GM20000 (cell line): ENCODE data around the gene STX1B.

Source experiments
- DNase-seq: peaks from one replicate; pipeline ENCODE4 v3.0.0; 2012; ENCODE audit warnings: low spot score
- TF ChIP-seq, protein P1 (sequence below): IDR thresholded peaks from 2 replicates; pipeline ENCODE4 v1.5.1; 2012; ENCODE audit warnings: mild to moderate bottlenecking, control low read depth; ENCODE audit errors: extremely low read depth, missing control alignments

Gene STX1B

DNA sequence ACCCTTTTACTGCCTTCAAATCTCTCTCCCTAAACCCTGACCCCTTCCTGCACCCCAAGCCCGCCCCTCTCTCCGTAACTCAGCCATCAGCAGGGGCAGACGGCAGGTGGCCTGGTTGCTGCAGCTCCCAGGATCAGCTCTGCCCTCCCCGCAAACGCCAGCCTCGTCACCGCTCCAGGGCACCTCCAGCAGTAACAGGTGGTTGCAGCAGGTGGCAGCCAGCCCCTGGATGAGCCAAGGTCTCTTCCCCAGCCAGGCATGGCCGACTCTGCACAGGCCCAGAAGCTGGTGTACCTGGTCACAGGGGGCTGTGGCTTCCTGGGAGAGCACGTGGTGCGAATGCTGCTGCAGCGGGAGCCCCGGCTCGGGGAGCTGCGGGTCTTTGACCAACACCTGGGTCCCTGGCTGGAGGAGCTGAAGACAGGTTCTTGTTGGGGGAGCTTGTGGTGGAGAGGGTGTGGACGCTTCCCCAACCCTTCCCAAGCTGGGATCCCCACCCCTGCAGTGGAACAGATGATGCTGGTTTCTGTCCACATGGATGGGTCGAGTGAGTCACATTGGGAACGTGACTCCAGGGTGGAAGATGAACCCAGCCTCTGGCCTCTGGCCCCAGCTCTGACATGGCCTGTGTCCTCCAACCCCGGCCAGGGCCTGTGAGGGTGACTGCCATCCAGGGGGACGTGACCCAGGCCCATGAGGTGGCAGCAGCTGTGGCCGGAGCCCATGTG, 24.9 kb downstream of the STX1B start:
- DNase-seq, result no peak
- TF ChIP-seq, protein P1, sequence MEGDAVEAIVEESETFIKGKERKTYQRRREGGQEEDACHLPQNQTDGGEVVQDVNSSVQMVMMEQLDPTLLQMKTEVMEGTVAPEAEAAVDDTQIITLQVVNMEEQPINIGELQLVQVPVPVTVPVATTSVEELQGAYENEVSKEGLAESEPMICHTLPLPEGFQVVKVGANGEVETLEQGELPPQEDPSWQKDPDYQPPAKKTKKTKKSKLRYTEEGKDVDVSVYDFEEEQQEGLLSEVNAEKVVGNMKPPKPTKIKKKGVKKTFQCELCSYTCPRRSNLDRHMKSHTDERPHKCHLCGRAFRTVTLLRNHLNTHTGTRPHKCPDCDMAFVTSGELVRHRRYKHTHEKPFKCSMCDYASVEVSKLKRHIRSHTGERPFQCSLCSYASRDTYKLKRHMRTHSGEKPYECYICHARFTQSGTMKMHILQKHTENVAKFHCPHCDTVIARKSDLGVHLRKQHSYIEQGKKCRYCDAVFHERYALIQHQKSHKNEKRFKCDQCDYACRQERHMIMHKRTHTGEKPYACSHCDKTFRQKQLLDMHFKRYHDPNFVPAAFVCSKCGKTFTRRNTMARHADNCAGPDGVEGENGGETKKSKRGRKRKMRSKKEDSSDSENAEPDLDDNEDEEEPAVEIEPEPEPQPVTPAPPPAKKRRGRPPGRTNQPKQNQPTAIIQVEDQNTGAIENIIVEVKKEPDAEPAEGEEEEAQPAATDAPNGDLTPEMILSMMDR, result no peak

DNA sequence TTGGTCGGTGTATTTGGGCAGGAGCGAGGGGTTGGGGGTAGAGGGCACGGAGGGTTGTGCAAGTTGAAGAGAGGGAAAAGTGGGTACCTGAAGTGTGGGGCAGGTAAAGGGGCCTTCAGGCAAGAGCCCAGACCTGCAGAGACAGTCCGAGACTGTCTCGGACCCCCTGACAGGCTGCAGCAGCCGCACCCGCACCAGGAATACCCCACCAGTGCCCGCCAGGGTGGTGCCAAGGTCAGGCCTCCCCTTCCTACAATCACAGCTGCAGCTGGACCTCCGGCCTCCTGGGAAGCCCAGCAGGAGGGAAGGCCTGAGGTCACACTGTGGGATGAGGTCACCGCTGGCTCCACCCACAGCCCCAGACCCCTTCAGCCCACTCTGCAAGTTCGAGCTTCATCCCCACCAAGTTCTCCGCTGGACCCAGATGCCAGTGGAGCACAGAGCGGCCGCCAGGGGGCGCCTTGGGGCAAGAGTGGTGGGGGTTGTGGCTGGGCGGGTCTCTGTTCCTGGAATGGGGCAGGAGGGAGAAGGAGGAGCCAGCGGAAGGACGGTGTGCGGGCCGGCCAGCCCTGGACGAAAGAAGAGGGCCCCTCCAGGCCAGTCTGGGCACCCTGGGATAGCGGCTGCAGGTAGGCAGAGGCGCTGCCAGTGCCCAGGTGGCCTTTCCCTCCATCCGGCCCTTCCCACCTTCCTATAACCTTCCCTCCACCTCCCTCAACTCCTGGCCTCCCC, 25.6 kb downstream of the STX1B start, which contains the start of gene HSD3B7:
TSS of gene HSD3B7 (plus strand) at position 539 of the 732 bp plus-strand sequence. CDS start 452 bp downstream, outside the sequence.
- TF ChIP-seq, protein P1, result peak; percentile 83
- DNase-seq, result peak; percentile 93

DNA sequence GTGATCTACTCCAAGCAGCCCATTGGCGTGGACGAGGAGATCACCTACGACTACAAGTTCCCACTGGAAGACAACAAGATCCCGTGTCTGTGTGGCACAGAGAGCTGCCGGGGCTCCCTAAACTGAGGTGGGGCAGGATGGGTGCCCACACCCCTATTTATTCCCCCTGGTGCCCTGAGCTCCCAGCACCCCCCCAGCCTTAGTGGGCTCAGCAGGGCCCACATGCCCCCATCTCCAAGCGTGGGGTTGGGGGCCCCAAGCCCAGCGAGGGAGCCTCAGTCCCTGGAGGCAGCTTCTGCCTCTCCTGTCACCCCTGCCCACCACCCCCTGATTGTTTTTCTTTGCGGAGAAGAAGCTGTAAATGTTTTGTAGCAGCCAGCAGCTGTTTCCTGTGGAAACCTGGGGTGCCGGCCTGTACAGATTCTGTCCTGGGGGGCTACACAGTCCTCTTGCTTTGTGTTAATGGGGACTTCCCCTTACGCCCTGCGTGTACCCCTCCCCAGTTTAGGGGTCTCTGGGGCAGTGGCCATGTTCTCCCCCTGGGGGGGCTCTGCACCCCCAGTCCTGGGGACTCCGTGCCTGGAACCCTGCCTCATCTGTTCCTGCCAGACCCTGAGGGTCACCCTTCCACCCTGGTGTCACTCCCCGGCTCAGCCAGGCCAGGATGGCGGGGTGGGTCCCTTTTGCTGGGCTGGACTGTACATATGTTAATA, 26.4 kb downstream of the STX1B start:
- TF ChIP-seq, protein P1, result no peak
- no peak for DNase-seq

DNA sequence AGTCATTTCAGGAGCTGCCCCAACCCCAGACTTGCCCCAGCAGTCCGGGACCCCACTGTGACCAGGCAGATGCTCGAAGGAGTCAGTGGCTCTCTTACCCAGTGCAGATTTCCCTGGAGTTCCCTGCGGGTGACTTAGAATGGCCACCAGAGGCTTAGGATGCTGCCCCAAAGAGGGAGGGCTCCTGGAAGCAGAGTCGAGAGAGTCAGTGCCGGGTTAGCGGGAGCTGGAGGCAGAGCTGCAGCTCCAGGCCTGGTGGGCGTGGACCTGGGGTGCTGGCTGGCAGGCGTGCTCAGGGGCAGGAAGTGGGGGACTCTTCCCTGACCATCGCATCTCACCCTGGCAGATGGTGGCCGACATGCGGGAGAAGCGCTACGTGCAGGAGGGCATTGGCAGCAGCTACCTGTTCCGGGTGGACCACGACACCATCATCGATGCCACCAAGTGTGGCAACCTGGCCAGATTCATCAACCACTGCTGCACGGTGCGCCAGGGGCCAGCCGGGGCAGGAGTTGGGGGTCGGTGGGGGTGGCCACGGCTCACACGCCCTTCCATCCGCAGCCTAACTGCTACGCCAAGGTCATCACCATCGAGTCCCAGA, 27.0 kb downstream of the STX1B start:
- no peak for DNase-seq
- TF ChIP-seq, protein P1, result no peak

DNA sequence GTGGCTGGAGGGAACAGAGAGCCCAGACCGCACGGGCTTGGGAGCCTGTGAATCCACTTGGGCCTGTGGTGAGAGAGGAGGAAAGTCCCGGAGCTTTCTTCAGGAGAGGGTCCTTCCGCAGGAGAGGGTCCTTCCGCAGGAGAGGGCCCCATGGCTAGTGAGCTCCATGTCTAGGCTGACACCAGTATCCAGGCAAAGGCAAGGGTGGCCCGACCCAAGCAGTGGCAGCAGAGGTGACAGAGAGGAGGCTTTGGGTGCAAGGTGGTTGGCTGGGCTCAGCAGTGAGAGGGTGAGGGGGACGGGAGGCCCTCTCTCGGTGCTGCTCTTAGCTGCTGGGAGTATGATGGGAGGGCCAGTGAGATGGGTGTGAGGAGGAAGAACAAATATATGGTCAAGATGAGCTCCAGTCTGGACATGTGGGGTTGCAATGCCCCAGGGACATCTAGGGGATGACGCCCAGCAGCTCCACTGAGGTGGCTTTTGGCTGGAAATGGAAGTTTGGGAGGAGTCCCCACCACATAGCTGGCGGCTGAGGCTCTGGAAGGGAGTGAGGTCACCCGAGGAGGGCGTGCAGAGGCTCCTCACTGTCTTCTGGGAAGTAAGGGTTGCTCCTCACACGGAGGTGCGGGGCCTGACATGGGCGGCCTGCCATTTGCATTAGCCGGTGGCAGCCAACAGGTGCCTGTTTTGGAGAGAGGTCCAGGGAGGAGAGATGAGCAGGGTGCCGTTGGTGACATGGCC, 27.7 kb downstream of the STX1B start:
- TF ChIP-seq, protein P1, result no peak
- no peak for DNase-seq

DNA sequence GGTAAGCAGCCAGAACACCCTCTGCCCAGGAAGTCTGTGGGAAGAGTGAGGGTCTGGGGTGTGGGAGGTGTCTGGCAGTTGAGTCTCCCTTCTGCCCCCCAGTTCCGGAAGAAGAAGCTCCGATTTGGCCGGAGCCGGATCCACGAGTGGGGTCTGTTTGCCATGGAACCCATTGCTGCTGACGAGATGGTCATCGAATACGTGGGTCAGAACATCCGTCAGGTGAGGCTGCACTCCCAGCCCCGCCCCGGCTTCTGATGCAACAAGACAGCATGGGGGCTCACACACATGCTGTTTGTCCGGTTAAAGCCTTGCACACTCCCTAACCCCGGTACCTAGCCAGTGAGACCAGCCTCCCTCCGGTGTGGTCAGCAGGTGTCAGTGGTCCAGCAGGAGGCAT, 29.5 kb downstream of the STX1B start:
- no peak for DNase-seq
- TF ChIP-seq, protein P1, result no peak
